ENCODE measurements around the gene GLI3. TPM values are rescaled to one million over a fixed set of nuclear protein-coding genes. Genes with fewer than 3 reads are reported as not detected.

GLI3 gene
- total RNA-seq, 1 donor from 2014 or later, result 5.5 TPM

DNA sequence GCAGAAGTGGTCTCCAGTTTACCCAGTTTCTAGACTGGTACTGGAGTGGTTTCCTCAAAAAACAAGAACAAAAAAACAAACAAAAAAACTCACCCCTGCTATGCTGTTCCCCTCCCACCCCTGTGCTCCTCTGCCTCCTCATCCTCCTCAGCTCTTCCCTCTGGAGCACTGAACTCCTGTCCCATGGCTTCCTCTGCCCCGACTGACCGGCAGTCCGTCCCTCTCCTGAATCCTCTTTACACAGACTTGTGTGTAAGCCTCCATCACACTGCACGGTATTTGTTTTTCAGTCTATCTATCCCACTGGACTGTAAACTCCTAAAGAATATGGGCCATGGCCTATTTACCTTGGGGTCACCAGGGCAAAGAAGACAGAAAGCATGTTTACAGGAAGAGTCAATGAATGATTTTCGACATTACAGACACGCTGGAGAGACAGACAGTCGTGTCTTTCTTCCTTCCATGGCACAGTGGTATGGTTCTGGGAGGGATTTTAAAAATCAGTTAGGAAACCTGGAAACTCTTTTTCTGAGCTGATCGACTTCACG is 265.3 kb downstream of the GLI3 start:
- Histone ChIP-seq H3K9me3 (replicated peaks) (no peaks in the 10 kb centered on the region), H3K36me3 (peaks cover 15% of the 10 kb centered on the region), H3K27ac (replicated peaks) (no peak overlapping the region), H3K27me3 (ENCODE audit: low read depth) (no peaks in the 10 kb centered on the region), H3K4me3 (no peak overlapping the region), H3K4me1 (peaks cover 4% of the 10 kb centered on the region)
- TF ChIP-seq, protein P1, sequence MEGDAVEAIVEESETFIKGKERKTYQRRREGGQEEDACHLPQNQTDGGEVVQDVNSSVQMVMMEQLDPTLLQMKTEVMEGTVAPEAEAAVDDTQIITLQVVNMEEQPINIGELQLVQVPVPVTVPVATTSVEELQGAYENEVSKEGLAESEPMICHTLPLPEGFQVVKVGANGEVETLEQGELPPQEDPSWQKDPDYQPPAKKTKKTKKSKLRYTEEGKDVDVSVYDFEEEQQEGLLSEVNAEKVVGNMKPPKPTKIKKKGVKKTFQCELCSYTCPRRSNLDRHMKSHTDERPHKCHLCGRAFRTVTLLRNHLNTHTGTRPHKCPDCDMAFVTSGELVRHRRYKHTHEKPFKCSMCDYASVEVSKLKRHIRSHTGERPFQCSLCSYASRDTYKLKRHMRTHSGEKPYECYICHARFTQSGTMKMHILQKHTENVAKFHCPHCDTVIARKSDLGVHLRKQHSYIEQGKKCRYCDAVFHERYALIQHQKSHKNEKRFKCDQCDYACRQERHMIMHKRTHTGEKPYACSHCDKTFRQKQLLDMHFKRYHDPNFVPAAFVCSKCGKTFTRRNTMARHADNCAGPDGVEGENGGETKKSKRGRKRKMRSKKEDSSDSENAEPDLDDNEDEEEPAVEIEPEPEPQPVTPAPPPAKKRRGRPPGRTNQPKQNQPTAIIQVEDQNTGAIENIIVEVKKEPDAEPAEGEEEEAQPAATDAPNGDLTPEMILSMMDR (IDR thresholded peaks at IDR 0.05; ENCODE audit: borderline replicate concordance), result no peak
- DNase-seq, result no peak
- intact Hi-C loops (cut with micrococcal nuclease), result no loop called here

DNA sequence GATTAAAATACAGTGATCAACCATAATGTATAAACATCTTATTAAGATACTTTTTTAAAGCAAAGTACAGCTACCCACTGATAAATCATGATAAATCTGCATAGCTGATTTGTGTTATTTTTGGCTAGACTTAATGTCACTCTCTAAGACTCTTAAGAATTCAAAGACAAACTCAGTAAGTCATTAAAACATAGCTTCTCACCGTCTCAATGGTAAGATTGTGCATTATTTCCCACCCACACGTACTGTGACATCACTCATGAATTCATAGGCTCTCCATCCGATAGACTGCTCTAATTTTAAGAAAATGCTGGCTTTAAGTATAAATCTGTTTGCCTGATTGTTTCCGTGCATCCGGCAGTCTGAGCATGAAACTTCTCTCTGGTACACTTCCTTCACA is 266.1 kb downstream of the GLI3 start:
- Histone ChIP-seq H3K9me3 (replicated peaks) (no peaks in the 10 kb centered on the region), H3K27ac (replicated peaks) (no peak overlapping the region), H3K4me3 (no peak overlapping the region), H3K27me3 (ENCODE audit: low read depth) (no peaks in the 10 kb centered on the region), H3K4me1 (no peaks in the 10 kb centered on the region), H3K36me3 (peaks cover 22% of the 10 kb centered on the region)
- TF ChIP-seq, protein P1 (IDR thresholded peaks at IDR 0.05; ENCODE audit: borderline replicate concordance), result no peak
- intact Hi-C loops (cut with micrococcal nuclease), result no loop called here
- no peak for DNase-seq

DNA sequence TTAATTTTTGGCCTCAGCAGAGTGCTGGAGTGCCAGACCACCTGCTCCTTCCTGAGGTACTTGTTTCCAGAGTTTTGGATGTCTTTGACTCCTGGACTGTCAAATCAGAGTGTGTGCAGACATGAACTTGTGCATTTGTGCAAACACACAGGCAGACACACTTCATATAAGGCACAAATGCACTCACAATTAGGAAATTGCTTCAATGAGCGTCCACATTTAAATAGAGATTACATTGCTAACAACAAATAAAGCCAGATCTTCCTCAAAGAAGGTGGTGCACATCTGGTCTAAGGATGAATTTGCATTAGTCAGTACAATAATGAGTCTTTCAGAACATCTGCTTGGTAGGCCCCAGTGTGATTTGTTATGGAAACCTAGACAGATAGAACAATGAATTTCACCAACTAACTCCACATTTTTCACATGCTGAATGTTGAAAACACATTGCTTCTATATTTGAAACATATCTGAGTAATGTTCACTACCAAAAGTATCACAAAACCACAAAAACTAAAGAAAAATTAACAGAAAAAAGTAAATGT is 267.4 kb downstream of the GLI3 start:
- TF ChIP-seq, protein P1 (IDR thresholded peaks at IDR 0.05; ENCODE audit: borderline replicate concordance), result no peak
- no peak overlapping the region for H3K4me3 ChIP-seq
- H3K27ac ChIP-seq (replicated peaks), result no peak overlapping the region
- no peaks in the 10 kb centered on the region for H3K9me3 ChIP-seq (replicated peaks)
- H3K4me1 ChIP-seq, result no peaks in the 10 kb centered on the region
- no peak for DNase-seq
- intact Hi-C loops (cut with micrococcal nuclease), result no loop called here
- H3K36me3 ChIP-seq, result peaks cover 34% of the 10 kb centered on the region
- no peaks in the 10 kb centered on the region for H3K27me3 ChIP-seq (ENCODE audit: low read depth)

DNA sequence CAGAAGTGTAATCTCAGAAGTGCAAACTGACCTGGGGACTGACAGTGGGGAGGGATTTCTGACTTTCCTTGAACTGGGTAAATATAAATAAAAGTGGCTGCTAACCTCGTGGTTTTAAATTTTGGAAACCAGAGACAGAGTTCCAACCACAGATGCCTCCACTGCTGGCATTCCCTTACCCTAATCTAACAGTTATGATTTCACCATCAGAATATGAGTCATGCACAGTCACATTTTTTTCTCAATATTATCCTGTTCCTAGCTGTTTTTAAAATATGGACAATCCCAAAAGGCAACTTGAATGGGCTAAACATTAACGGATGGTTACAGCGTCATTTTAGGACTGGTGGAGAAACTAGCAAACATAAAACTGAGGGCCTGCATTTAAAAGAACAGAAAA is 269.9 kb downstream of the GLI3 start:
- TF ChIP-seq, protein P1 (IDR thresholded peaks at IDR 0.05; ENCODE audit: borderline replicate concordance), result no peak

DNA sequence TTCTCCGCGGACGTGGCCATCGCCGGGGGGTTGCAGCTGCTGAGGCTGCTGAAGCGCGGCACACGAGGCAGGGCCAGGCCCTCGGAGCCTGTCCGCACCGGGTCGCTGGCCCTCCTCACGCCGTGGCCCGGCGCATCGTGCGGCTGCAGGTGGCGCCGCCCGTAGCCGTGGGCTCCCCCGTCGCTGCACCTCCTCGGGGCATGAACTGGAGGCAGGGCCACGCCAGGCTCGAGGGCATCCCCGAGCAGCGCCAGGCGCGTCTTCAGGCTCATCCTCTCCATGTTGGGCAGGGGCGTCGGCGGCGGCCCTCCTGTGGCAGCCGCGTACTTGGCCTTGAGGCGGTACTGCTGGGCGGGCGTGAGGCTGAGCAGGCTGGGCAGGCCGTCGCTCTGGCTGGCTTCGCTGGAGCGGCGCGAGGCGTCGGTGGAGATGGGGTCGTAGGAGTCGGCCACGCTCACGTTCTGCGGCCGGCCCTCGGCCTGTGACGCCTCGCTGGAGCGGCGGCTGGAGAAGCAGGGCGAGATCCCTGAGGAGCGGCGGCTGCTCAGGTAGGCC is 271.0 kb downstream of the GLI3 start:
- no peak for DNase-seq
- Histone ChIP-seq H3K27ac (replicated peaks) (no peak overlapping the region), H3K4me1 (no peaks in the 10 kb centered on the region), H3K4me3 (no peak overlapping the region), H3K9me3 (replicated peaks) (no peaks in the 10 kb centered on the region), H3K27me3 (ENCODE audit: low read depth) (peaks cover 4% of the 10 kb centered on the region), H3K36me3 (peaks cover 32% of the 10 kb centered on the region)
- TF ChIP-seq, protein P1 (IDR thresholded peaks at IDR 0.05; ENCODE audit: borderline replicate concordance), result no peak
- intact Hi-C loops (cut with micrococcal nuclease), result no loop called here

More for the DNA sequence above, 269.9 kb downstream of the GLI3 start:
- Histone ChIP-seq H3K36me3 (peaks cover 37% of the 10 kb centered on the region), H3K9me3 (replicated peaks) (no peaks in the 10 kb centered on the region), H3K27ac (replicated peaks) (no peak overlapping the region), H3K4me1 (no peaks in the 10 kb centered on the region), H3K4me3 (no peak overlapping the region), H3K27me3 (ENCODE audit: low read depth) (no peaks in the 10 kb centered on the region)
- intact Hi-C loops (cut with micrococcal nuclease), result no loop called here
- DNase-seq, result no peak

Data from left ventricle myocardium inferior (tissue), 1 donor.